Stimulated activated CD4-positive, alpha-beta T cell treated with anti-CD3 and anti-CD28 coated beads, Interleukin-2, amount 100 ng/mL, for 48 hours (primary cell): ENCODE data around the gene LCE3E.
"Not testable (repeated sequence)": the region's sequence is repeated elsewhere in the genome, so short reads cannot be mapped to it uniquely, and the experiment has no call there.

Source experiments
- DNase-seq, 2 donors: peaks; one replicate each; pipeline ENCODE4 v3.0.0-alpha.2; 2020

The LCE3E gene, protein sequence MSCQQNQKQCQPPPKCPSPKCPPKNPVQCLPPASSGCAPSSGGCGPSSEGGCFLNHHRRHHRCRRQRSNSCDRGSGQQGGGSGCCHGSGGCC

DNA sequence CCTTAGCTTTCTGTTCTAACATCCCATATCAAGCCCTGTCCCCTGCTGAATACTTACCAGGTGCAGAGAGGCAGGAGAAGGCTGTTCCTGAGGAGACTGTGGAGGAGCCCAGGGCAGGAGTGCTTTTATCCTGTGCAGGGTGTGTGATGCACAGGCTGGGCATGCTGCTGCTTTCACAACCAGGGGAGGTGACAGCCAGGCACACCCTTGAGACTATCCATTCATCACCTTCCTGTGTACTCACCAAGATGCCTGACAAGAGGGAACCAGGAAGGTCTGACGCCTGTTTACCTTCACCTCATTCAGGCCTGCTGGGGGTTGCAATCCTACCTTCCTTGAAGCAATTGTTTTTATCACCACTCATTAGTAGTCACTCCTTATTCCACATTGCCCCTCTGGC, at the start of gene LCE3E:
Gene LCE3E (minus strand): TSS at position 100 of the 400 bp plus-strand sequence. CDS start 572 bp downstream, outside the sequence.
- DNase-seq = no peak

DNA sequence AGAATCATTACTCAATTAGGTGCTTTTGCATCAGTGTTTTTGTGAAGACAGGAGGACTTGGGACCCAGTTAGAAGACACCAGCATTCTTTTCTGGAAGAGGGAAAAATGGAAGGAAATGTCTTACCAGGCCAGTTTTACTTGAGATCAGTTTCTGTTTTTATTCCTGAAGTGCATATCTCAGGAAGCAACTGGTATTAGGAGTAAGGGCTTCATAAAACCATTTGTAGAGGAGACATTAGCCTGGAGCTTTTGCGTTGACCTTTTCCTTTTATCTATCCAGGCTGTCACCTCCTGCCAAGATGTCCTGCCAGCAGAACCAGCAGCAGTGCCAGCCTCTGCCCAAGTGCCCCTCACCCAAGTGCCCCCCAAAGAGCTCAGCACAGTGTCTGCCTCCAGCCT, 46.9 kb upstream of the LCE3E start, which contains the start of gene LCE3B:
Gene LCE3B (plus strand): TSS at position 301 of the 400 bp plus-strand sequence. CDS start 0 bp downstream, at position 301.
- no peak for DNase-seq

DNA sequence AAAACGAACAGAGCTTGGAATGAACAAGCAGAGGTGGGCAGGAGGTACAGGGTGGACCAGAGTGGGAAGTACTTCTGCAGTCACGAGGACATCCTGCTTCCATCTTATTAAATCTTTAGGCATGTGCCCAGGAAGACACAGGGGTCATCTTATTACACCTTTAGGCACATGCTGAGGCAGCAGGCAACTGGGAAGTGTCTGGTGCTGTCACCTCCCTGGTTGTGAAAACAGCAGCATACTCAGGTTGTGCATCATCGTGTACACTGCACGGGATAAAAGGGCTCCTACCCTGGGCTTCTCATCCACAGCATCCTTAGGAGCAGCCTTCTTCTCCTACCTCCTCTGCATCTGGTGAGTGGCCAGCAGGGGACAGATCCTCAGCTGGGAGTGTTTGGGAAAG, 33.4 kb upstream of the LCE3E start, which contains the start of gene LCE3C:
Gene LCE3C (plus strand): TSS at position 301 of the 400 bp plus-strand sequence. CDS start 498 bp downstream, outside the sequence.
- no peak for DNase-seq

DNA sequence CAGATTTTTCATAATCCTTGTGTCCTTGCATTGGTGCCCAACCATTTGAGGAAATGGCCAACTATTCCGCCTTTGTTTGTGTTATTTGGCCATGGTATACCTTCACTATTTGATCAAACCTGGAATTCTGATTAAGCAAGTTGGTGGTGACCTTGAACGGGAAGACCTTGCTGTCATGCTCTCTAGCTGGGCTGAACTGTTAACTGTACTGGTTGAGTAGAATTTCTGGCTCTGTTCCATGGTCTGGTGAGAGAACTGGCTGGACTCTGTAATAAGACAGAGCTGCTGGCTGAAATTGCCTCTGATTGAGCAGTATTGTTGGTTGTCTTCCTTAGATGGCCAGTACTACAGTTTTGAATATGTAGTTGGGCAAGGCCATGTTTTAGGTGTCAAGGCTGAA, 30.4 kb upstream of the LCE3E start:
- no peak for DNase-seq

DNA sequence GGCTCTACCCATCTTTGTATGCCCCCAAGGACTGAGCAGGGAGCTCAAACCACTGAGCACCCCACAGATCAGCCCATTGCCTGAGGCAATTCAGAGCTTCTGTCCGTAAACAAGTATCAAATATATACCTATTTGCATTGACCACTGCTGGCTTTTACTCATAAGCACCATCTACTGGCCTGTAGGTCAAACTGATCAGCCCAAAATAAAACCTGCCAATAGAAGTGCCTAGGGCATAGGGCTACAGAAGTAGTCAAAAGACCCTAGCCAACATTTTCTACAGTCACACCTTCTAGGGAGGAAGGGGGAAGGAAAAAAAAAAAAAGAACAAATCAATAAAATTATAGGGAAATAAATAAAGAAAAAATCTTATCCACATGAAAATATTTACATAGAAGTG, 19.0 kb upstream of the LCE3E start:
- DNase-seq = no peak

DNA sequence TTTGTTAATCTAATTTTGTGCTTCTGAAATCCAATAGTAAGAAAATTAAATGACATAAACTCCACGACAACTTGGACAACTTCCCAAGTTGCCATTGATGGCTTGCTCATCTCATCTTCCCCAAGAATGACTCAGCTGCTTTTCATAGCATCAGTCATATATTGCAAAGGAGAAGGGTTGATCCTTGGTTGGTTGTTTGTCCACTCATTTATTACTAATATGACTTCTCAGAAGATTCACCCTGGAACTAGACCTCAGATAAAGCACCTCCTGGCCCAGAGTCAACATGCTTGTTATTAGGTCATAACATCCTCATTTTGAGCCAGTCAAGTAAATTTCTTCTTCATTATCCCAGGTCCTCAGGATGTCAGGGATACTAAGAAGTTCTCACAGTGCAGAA, 16.1 kb upstream of the LCE3E start:
- no peak for DNase-seq

DNA sequence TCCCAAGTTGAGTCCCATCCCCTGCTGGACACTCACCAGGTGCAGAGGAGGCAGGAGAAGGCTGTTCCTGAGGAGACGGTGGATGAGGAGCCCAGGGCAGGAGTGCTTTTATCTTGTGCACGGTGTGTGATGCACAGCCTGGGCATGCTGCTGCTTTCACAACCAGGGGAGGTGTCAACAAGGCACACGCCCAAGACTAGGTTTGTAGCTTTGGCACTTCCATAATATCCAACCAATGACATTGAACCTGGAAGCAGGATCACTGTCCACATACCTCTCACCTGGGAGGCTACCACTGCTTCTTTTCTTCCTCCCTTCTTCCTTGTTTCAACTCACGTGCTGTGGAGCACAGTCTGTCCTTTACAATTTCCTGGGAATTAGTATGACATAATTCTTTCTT, 13.9 kb upstream of the LCE3E start, which contains the start of gene LCE3D:
Gene LCE3D (minus strand): TSS at position 84 of the 400 bp plus-strand sequence. CDS start 580 bp downstream, outside the sequence.
- DNase-seq = no peak

DNA sequence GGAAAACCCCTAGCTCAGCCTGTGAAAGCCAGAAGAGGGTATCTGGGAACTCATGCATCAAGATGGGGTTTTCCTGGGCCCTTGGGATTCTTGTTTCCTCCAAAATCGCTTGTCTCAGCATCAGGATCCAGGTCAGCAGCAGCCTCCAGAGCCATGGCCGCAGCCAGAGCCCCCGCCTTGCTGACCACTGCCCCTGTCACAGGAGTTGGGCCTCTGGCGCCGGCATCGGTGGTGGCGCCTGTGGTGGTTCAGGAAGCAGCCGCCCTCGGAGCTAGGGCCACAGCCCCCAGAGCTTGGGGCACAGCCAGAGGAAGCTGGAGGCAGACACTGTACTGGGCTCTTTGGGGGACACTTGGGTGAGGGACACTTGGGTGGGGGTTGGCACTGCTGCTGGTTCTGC, 12.9 kb upstream of the LCE3E start:
- DNase-seq = not testable (repeated sequence)

DNA sequence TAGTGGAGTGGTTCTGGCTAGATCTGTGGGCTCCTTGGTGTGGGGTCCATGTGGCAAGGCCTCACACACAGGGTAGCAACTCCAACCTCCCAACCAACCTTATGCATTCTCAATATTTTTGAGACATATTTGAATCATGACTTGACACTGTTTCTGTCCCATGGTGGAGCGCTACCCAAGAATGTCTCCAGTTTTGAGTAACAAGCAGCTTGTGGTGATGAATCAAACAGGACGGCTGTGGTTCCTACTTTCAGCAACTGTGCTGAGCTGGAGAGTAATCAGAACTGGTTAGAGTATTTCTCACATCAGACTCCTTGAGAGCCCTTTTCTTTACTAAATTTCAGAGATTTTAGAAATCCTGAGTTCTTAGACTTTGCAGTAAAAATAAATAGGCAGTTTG, 10.6 kb upstream of the LCE3E start:
- DNase-seq = no peak

DNA sequence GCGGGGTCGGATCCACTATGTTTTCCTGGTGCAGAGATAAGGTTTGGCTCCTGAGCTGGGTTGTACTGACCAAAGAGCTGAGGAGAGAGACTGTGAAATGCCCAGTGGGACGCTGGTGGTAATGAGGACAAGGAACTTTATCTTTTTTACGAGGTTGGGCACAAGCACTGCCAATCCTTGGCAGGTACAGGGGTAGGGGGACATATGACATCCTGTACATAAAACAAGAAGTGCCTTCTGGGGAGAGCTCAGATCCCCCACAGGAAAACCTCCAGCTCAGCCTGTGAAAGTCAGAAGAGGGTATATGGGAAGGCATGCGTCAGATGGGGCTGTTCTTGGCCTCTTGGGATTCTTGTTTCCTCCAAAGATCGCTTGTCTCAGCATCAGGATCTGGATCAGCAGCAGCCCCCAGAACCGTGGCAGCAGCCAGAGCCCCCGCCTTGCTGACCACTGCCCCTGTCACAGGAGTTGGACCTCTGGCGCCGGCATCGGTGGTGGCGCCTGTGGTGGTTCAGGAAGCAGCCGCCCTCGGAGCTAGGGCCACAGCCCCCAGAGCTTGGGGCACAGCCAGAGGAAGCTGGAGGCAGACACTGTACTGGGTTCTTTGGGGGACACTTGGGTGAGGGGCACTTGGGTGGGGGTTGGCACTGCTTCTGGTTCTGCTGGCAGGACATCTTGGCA, 905 bp downstream of the LCE3E start:
- DNase-seq = no peak

DNA sequence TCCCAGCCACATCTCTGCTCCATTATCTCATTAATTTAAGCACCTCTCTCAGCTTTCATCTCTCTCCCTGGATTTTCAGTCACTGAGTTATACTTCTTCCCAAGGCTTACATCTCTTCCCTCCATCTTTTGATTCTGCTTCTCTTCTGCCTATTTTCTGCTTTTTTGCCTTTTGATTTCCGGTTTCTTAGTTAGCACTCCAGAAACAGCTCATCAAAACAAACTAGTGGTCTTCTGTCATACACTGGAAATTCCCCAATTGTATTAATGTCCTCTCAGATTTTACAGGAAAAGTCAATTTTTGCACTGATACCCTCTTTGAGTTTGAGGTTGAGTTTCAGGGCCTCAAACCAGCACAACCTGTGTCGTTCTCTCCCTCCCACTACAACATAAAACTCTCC, 1.5 kb downstream of the LCE3E start:
- no peak for DNase-seq

DNA sequence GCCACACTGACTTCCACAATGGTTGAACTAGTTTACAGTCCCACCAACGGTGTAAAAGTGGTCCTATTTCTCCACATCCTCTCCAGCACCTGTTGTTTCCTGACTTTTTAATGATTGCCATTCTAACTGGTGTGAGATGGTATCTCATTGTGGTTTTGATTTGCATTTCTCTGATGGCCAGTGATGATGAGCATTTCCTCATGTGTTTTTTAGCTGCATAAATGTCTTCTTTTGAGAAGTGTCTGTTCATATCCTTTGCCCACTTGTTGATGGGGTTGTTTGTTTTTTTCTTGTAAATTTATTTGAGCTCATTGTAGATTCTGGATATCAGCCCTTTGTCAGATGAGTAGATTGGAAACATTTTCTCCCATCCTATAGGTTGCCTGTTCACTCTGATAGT, 18.2 kb downstream of the LCE3E start:
- not testable (repeated sequence) for DNase-seq

DNA sequence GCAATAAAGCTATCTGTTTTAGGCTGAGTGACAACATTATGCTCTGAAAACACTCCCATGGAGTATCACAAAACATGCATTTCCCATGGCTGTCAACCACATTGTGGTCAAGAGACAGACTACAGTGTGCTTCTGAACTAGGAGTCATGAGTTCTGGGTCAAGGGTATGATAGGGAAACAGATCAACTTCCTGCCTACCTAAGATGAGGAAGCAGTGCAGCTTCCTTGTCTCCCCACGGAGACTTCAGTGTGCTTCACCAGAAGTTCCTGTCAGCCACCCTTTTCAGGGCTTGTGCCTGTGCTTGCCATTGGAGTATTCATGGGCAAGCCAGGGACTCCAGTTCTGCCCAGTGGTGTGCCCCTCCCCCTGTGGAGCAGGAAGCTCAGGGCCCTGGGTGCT, 19.9 kb downstream of the LCE3E start:
- DNase-seq = no peak

DNA sequence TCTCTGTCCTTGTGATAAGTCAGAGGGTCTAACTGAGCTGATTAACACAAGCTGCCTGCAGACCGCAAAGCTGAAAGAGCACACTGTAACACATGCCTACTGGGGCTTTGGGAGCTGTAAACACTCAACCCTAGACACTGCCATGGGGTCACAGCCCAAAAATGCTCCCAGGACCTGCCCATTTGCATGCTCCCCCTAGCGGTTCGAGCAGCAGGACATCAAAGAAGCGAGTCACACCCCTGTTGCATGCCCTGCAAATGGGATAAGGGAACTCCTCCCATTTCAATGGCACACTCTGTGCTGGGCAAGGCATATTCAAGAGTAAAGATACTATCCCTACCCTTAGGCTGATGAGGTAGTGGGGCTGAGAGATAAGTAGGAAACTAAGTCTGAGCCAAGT, 22.8 kb downstream of the LCE3E start:
- DNase-seq = no peak

DNA sequence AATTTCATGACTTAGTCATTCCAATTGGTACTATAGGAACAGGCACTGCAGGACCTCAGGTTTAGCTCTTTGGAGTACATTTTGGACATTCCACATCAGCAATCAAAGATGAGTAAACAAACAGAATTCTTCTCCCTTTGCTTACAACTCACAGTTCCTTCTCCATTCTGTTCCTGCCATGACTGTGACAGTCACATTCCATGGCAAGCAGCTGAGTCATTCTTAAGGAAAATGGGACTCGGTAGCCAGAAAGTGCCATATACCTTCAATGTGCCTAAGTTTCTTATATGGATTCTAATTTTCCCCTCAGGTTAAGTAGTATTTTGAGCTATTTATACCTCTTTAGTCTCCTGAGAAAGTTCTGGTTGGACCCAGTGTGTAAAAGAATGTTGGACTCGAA, 26.7 kb downstream of the LCE3E start:
- no peak for DNase-seq

DNA sequence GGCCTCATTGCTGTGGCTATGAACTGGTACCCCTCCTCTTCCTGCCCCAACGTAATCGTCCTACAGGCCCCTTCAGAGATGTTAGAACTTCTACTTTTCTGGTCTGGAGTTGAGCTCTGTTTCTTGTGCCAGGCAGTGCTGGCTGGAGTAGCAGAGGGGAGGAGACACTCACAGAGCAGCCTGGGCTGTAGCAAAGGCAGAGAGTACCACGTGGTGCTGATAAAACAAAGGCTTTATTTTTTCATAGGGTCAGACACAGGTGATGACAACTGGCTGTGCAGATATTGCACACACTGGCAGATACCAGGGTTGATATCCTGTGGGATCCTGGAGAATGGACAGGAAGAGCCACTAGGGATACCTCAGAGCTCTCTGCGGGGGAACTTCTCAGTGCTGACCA, 29.1 kb downstream of the LCE3E start:
- DNase-seq = no peak

DNA sequence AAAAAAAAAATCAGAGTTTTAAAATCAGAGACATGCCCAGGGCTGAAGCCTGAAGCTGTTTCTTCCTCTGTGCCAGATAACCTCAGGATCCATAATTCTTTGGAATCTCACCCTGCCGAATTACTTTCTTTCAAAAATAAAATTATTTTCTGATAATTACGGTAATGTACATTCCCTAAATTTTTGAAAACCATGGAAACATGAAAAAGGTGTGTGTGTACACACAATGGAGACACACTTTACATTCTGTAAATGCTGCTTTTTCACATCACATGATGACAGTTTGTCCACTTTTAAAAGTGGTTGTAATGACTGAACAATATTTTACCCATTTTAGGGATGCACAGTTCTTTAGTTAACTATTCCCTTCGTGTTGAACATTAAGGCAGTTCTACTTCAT, 30.8 kb downstream of the LCE3E start:
- no peak for DNase-seq

DNA sequence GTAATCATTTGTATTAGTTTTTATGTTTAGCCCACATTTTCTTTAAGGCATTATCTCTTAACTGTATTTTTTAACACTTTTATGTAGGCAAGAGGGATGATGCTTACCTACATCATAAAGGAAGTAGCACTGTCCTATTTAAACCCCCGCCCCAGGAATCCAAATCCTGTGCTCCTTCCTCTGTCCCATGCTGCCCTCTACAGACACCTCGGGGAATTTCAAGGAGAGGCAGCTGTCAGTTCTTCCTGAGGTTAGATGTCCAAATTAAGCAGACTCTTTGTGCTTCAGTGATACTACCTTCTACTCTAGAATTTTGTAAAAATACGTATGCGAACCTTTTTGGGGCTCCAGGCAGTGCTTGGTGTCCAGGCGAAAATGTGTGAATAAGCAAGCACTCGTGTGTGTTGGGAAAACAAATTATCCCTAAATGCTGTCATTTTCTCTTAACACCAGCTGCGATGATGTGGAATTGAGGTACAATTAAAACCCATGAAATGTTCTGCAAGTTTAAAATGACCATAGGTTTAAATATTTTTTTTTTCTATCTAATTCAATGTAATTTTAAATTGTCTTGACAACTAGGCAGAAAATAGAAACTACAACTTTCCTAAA, 33.1 kb downstream of the LCE3E start:
- peak; percentile 39 to 50 for DNase-seq

DNA sequence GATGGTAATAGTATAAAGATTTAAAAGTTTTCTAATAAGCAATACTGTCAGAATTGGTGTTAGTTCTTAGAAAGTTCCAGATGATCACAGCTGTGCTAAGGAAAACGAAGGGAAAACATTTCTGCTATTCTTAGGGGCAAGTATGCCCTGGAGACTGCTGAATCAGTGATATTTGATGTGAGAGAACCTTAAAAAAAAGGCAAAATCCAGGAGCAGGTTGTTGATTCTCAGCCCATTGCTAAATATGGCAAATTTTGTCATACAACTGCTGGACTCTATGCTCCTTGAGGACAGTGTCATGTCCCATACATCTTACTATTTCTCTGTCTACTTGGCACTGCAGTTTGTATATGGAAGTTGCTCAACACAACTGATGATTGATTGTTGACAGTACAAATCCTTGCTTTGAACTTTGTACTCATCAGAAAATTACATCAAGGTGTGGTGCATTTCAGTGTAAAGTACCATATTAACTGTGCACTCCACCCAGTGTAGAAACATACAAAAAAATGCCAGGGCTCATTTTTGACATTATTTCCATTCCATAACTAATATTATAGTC, 41.4 kb downstream of the LCE3E start:
- DNase-seq = no peak

DNA sequence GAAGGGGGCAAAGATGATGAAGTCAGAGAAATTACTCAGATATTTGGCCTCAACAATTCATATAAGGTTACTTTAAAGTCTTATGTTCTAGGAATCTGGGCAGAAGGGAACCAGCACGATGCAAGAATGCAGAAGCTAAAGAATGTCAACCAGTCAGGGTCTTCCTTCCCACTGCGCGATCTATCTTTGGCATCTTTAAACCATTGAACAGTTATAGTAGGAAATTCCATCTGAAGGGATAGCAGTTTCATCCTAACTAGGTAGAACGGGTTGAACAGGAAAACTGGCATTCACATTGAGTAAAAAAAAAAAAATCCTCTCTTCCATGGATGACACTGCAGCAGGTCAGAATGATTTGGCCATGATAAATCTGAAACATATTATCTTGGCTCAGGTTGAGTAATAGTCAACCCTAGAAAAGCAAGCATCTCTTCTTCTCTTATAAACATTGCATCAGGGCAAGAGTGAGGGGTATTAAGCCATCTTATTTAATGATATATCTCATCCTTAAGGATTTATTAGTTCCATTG, 46.0 kb downstream of the LCE3E start:
- no peak for DNase-seq

DNA sequence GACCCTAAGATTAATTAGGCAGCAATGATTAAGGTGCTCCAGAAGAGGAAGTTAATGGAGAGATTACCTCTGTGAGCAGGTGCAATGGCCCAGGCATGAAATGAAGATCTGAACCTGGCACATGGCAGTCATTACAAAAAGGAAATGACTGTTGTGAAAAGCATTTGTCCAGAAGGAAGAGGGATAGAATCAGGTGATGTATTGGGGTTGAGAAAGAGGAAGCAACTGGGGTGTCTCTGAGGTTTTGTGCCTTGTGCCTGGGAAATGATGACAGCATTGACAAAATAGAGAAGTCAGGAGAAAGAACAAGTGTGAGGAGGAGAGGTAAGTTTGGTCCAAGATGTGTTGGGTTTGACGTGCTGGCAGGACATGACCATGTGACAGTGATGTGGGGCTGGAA, 46.7 kb downstream of the LCE3E start:
- DNase-seq = no peak

DNA sequence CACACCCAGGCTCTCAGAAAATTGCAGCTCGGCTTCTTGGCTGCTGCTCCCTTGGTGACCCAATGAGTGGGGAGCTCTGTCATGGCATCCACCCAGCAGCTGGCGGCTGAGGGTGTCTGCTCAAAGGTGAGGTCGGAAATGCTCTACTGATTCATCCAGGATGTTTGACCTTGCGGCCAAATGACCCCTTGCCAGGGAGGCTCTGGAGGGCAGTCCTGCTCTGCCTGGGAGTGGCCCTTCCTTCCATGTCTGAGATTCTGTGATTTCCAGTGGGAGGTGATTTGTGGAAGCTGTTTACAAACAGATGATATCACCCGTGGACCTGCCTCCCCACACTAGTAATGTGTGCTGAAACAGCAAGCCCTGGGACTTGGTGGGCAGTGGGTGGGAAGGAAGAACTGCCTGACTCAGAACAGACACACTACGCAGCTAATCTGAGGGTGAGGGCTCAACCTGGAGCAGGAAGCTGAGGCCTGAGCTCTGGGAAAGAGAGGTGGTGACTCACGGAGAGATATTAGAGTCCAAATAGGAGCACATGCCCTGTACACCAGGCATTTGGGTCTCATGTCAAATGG, 49.3 kb downstream of the LCE3E start:
- DNase-seq = no peak

DNA sequence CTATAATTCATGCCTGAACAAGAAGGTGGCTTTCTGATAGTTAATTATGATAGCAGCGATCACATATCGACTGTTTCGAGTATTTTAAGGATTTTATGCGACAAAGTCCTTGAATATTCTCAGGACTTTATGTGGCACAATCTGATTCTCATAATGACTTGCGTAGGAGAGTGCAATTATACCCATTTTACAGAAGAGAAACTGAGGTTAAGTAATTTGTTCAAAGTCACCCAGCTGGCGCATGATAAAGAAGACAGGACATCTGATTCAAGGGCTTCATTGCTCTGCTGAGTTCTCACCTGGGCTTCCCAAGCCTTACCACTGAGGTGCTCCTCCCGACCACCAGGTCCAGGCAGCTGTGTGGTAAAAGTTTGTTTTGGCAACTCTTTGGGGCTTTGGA, 50.5 kb downstream of the LCE3E start:
- DNase-seq = no peak
